GM12878 (cell line): ENCODE measurements around the gene PGA3.

Experiments used
- CTCF ChIP-seq, 3 experiments: IDR thresholded peaks in 2 of 3; conservative IDR thresholded peaks in 1 of 3; 2 replicates each; pipeline ENCODE4 v1.5.1; 2011; ENCODE audit warnings: low read depth in 3 of 3, low read length in 3 of 3, mild to moderate bottlenecking in 3 of 3, control low read depth in 2 of 3, moderate library complexity in 2 of 3, inconsistent platforms in 1 of 3, mixed read lengths in 1 of 3; ENCODE audit not compliant: control insufficient read depth in 2 of 3, insufficient read depth in 1 of 3; ENCODE audit errors: extremely low read depth in 1 of 3
- IKZF1 ChIP-seq: fragments of 450-650 bp; conservative IDR thresholded peaks from 2 replicates; pipeline ENCODE4 v1.6.1; 2017; ENCODE audit warnings: antibody characterized with exemption, mild to moderate bottlenecking
- JUND ChIP-seq: IDR thresholded peaks from 2 replicates; pipeline ENCODE4 v1.6.1; 2012; ENCODE audit warnings: low read depth, mild to moderate bottlenecking, low read length, improper control_type of control experiment, moderate library complexity
- POLR2AphosphoS5 ChIP-seq: IDR thresholded peaks from 2 replicates; pipeline ENCODE4 v1.6.1; 2011; ENCODE audit warnings: mild to moderate bottlenecking, low read length, inconsistent platforms
- SREBF2 ChIP-seq: IDR thresholded peaks from 2 replicates; pipeline ENCODE4 v1.6.1; 2012; ENCODE audit warnings: mild to moderate bottlenecking, low read length

GRCh38 chr11:61256710-61257482 lies 53.6 kb downstream of the PGA3 start:
- TF ChIP-seq SREBF2 (no peak), CTCF (IDR thresholded peaks at IDR 0.05 in 2 of 3, conservative IDR thresholded peaks at IDR 0.05 in 1 of 3; ENCODE audit: control insufficient read depth in 2 of 3, extremely low read depth in 1 of 3, insufficient read depth in 1 of 3, low read depth in 3 of 3, low read length in 3 of 3) (no peak), JUND (no peak), POLR2AphosphoS5 (no peak), IKZF1 (no peak)
